ENCODE results near the gene LAMA2. TPM values are rescaled to one million over a fixed set of nuclear protein-coding genes. Genes with fewer than 3 reads are reported as not detected.

LAMA2 gene
- total RNA-seq, 1 experiment from 2014 or later = 8.2 TPM

GRCh38 chr6:129279343-129280292 is 396.7 kb downstream of the LAMA2 start:
- no peaks in the 10 kb centered on the region for H4K20me1 ChIP-seq (ENCODE audit: insufficient read depth)
- ATAC-seq = no peak
- no peak for DNase-seq (ENCODE audit: low read depth, low spot score)
- TF ChIP-seq, protein P1, sequence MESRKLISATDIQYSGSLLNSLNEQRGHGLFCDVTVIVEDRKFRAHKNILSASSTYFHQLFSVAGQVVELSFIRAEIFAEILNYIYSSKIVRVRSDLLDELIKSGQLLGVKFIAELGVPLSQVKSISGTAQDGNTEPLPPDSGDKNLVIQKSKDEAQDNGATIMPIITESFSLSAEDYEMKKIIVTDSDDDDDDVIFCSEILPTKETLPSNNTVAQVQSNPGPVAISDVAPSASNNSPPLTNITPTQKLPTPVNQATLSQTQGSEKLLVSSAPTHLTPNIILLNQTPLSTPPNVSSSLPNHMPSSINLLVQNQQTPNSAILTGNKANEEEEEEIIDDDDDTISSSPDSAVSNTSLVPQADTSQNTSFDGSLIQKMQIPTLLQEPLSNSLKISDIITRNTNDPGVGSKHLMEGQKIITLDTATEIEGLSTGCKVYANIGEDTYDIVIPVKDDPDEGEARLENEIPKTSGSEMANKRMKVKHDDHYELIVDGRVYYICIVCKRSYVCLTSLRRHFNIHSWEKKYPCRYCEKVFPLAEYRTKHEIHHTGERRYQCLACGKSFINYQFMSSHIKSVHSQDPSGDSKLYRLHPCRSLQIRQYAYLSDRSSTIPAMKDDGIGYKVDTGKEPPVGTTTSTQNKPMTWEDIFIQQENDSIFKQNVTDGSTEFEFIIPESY (IDR thresholded peaks at IDR 0.05; ENCODE audit: extremely low read depth, insufficient replicate concordance, low read length) = no peak
- TF ChIP-seq YY1 (IDR thresholded peaks at IDR 0.05; ENCODE audit: extremely low read depth, insufficient replicate concordance, low read depth, low read length) (no peak), RAD21 (IDR thresholded peaks at IDR 0.05; ENCODE audit: low read depth) (no peak), SP1 (IDR thresholded peaks at IDR 0.05; ENCODE audit: low read depth) (no peak), ZNF274 (IDR thresholded peaks at IDR 0.05; ENCODE audit: low read depth, low read length) (no peak), CBX3 (IDR thresholded peaks at IDR 0.05; ENCODE audit: low read depth) (no peak), SRF (IDR thresholded peaks at IDR 0.05; ENCODE audit: low read depth) (no peak), EZH2phosphoT487 (IDR thresholded peaks at IDR 0.05; ENCODE audit: borderline replicate concordance) (no peak), POLR2AphosphoS5 (IDR thresholded peaks at IDR 0.05; ENCODE audit: low read depth, low read length) (no peak), EZH2 (IDR thresholded peaks at IDR 0.05) (no peak), JUND (IDR thresholded peaks at IDR 0.05) (no peak), ELF1 (IDR thresholded peaks at IDR 0.05; ENCODE audit: borderline replicate concordance, low read depth) (no peak), REST (IDR thresholded peaks at IDR 0.05; ENCODE audit: low read depth) (no peak)
- TF ChIP-seq, protein P2, sequence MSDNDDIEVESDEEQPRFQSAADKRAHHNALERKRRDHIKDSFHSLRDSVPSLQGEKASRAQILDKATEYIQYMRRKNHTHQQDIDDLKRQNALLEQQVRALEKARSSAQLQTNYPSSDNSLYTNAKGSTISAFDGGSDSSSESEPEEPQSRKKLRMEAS (IDR thresholded peaks at IDR 0.05) = no peak
- TF ChIP-seq, protein P3, sequence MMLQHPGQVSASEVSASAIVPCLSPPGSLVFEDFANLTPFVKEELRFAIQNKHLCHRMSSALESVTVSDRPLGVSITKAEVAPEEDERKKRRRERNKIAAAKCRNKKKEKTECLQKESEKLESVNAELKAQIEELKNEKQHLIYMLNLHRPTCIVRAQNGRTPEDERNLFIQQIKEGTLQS (IDR thresholded peaks at IDR 0.05) = no peak
- H3K4me1 ChIP-seq (ENCODE audit: control insufficient read depth in 1 of 2, insufficient read depth in 2 of 2, low read length in 2 of 2) = no peaks in the 10 kb centered on the region
- ChIA-PET RAD21 (ENCODE audit: low non-redundant PET in 1 of 2, low total read pairs in 2 of 2, uncharacterized antibody in 2 of 2, unreplicated experiment in 2 of 2) (no interaction called here), POLR2A (no interaction called here), CTCF (no interaction called here)
- no peaks in the 10 kb centered on the region for H3K36me3 ChIP-seq (ENCODE audit: control insufficient read depth in 1 of 2, insufficient read depth in 2 of 2, low read length in 2 of 2)
- intact Hi-C loops (cut with micrococcal nuclease) = no loop called here
- no TSS peak for BruUV-seq (replicated peaks)
- no peak overlapping the region for H3K4me2 ChIP-seq (ENCODE audit: low read length)
- no peaks in the 10 kb centered on the region for H3K79me2 ChIP-seq (ENCODE audit: insufficient read depth, low read length)
- H3K9me3 ChIP-seq (ENCODE audit: control insufficient read depth in 1 of 2, insufficient read depth in 1 of 2, low read depth in 1 of 2, low read length in 2 of 2) = no peaks in the 10 kb centered on the region
- no peaks in the 10 kb centered on the region for H3K27me3 ChIP-seq (ENCODE audit: insufficient read depth, low read length)
- no peak overlapping the region for H3K9ac ChIP-seq (ENCODE audit: low read length)
- no peak overlapping the region for H2AFZ ChIP-seq (ENCODE audit: low read depth, low read length, poor library complexity, severe bottlenecking)
- H3K4me3 ChIP-seq (replicated peaks in 1 of 2; ENCODE audit: low read depth in 1 of 2, low read length in 2 of 2) = no peak overlapping the region
- no peak overlapping the region for H3K27ac ChIP-seq (ENCODE audit: low read depth, low read length)
- no peaks in the 10 kb centered on the region for H3K9me2 ChIP-seq (ENCODE audit: insufficient read depth)
